Liver (tissue), 9 donors: ENCODE data around the gene NPR2. TPM values are rescaled to one million over a fixed set of nuclear protein-coding genes. Genes with fewer than 3 reads are reported as not detected.

Experiments
- DNase-seq: peaks from one replicate; pipeline ENCODE4 v3.0.0-alpha.2; 2017; ENCODE audit warnings: low spot score
- H3K27ac ChIP-seq, 2 donors: one replicate each; pipeline ENCODE4 v1.7.0; 2013; ENCODE audit warnings: inconsistent platforms in 2 of 2, low read length in 2 of 2, control low read depth in 1 of 2, low read depth in 1 of 2, mild to moderate bottlenecking in 1 of 2
- H3K27me3 ChIP-seq, 4 donors: one replicate each; pipeline versions ENCODE4 v1.6.1 to v1.7.0; 2013; ENCODE audit warnings: low read length in 3 of 4, inconsistent platforms in 1 of 4, mild to moderate bottlenecking in 1 of 4, moderate library complexity in 1 of 4; ENCODE audit not compliant: control insufficient read depth in 4 of 4, insufficient read depth in 4 of 4
- H3K36me3 ChIP-seq, 4 donors: one replicate each; pipeline versions ENCODE4 v1.6.1 to v1.7.0; 2013; ENCODE audit warnings: low read length in 3 of 4, mild to moderate bottlenecking in 3 of 4, low read depth in 1 of 4, moderate library complexity in 1 of 4; ENCODE audit not compliant: control insufficient read depth in 4 of 4, insufficient read depth in 3 of 4
- H3K4me1 ChIP-seq, 4 donors: one replicate each; pipeline versions ENCODE4 v1.6.1 to v1.7.0; 2013; ENCODE audit warnings: low read length in 3 of 4, mild to moderate bottlenecking in 3 of 4, moderate library complexity in 1 of 4; ENCODE audit not compliant: control insufficient read depth in 4 of 4, insufficient read depth in 4 of 4
- H3K4me3 ChIP-seq, 3 donors: one replicate each; pipeline versions ENCODE4 v1.6.1 to v1.7.0; 2013; ENCODE audit warnings: low read length in 3 of 3, control low read depth in 1 of 3, low read depth in 1 of 3, mild to moderate bottlenecking in 1 of 3
- H3K9ac ChIP-seq, 2 donors: one replicate each; pipeline ENCODE4 v1.7.0; 2013; ENCODE audit warnings: low read length in 2 of 2, mild to moderate bottlenecking in 2 of 2, moderate library complexity in 2 of 2, control low read depth in 1 of 2, low read depth in 1 of 2
- H3K9me3 ChIP-seq, 4 donors: one replicate each; pipeline versions ENCODE4 v1.6.1 to v1.7.0; 2013; ENCODE audit warnings: low read length in 3 of 4; ENCODE audit not compliant: control insufficient read depth in 4 of 4
- ATF3 ChIP-seq: IDR thresholded peaks from 2 replicates; pipeline ENCODE4 v1.6.1; 2016; ENCODE audit warnings: antibody characterized with exemption
- EGR1 ChIP-seq, 2 donors: IDR thresholded peaks; 2 replicates each; pipeline ENCODE4 v1.6.1; 2016 to 2018; ENCODE audit warnings: antibody characterized with exemption in 2 of 2, low read depth in 2 of 2
- FOXA1 ChIP-seq: IDR thresholded peaks from 2 replicates; pipeline ENCODE4 v1.6.1; 2016; ENCODE audit warnings: antibody characterized with exemption
- FOXA2 ChIP-seq: IDR thresholded peaks from 2 replicates; pipeline ENCODE4 v1.6.1; 2016; ENCODE audit warnings: antibody characterized with exemption
- HNF4A ChIP-seq, 2 donors: conservative IDR thresholded peaks; 2 replicates each; pipeline ENCODE4 v1.6.1; 2016; ENCODE audit warnings: antibody characterized with exemption in 2 of 2, mild to moderate bottlenecking in 2 of 2
- HNF4G ChIP-seq: IDR thresholded peaks from 2 replicates; pipeline ENCODE4 v1.6.1; 2016; ENCODE audit warnings: antibody characterized with exemption
- JUND ChIP-seq, 2 donors: IDR thresholded peaks; 2 replicates each; pipeline ENCODE4 v1.6.1; 2016; ENCODE audit warnings: antibody characterized with exemption in 2 of 2
- NR2F2 ChIP-seq: IDR thresholded peaks from 2 replicates; pipeline ENCODE4 v1.6.1; 2016; ENCODE audit warnings: antibody characterized with exemption
- RAD21 ChIP-seq, 2 donors: IDR thresholded peaks; 2 replicates each; pipeline ENCODE4 v1.6.1; 2016; ENCODE audit warnings: antibody characterized with exemption in 2 of 2, mild to moderate bottlenecking in 2 of 2
- REST ChIP-seq: IDR thresholded peaks from 2 replicates; pipeline ENCODE4 v1.6.1; 2016; ENCODE audit warnings: antibody characterized with exemption, mild to moderate bottlenecking
- RXRA ChIP-seq, 2 donors: IDR thresholded peaks; 2 replicates each; pipeline ENCODE4 v1.6.1; 2017 to 2018; ENCODE audit warnings: antibody characterized with exemption in 2 of 2, mild to moderate bottlenecking in 1 of 2
- SP1 ChIP-seq: IDR thresholded peaks from 2 replicates; pipeline ENCODE4 v1.6.1; 2018; ENCODE audit warnings: antibody characterized with exemption, mild to moderate bottlenecking
- YY1 ChIP-seq: IDR thresholded peaks from 2 replicates; pipeline ENCODE4 v1.6.1; 2016; ENCODE audit warnings: antibody characterized with exemption, mild to moderate bottlenecking
- WGBS: extraction: QIAGEN DNeasy Blood & Tissue Kit; methylation state at CpG from one replicate; pipeline ENCODE4 v1.1.7; 2013; 5-methylcytosine and 5-hydroxymethylcytosine counted together
- polyA plus RNA-seq, 2 donors: library from polyadenylated mRNA; stranded (reverse) in 1 of 2; unstranded in 1 of 2; fragments of 200-250 nt in 1 of 2; fragments of >200 nt in 1 of 2; fragmentation: Nextera tagmentation in 1 of 2; extraction: Ambion mirVana in 1 of 2; gene quantifications; one replicate each; pipeline versions ENCODE4 v1.2.1 to v1.2.3, GENCODE V29; 2013 to 2015
- total RNA-seq, 2 donors: library from RNA; depleted of rRNA; stranded (reverse); fragments of >200 nt; gene quantifications; one replicate each; pipeline ENCODE4 v1.2.3, GENCODE V29; 2014
- TF ChIP-seq, protein P1 (sequence below): IDR thresholded peaks from 2 replicates; pipeline ENCODE4 v1.6.1; 2016; ENCODE audit warnings: antibody characterized with exemption
- TF ChIP-seq, protein P2 (sequence below): fragments of 150-350 bp; IDR thresholded peaks from 2 replicates; pipeline ENCODE4 v1.5.1; 2017; ENCODE audit warnings: improper control_type of control experiment, low read depth, low read length; ENCODE audit not compliant: missing input control
- TF ChIP-seq, protein P3 (sequence below): IDR thresholded peaks from 2 replicates; pipeline ENCODE4 v1.6.1; 2016; ENCODE audit warnings: antibody characterized with exemption
- donor health status: healthy.
- donor health status: healthy.
- donor health status: healthy.
- donor health status: healthy.
- donor health status: healthy.

NPR2 gene
- total and polyA plus RNA-seq, 4 donors = 8.6 to 17.1 (median 11.2) TPM

DNA sequence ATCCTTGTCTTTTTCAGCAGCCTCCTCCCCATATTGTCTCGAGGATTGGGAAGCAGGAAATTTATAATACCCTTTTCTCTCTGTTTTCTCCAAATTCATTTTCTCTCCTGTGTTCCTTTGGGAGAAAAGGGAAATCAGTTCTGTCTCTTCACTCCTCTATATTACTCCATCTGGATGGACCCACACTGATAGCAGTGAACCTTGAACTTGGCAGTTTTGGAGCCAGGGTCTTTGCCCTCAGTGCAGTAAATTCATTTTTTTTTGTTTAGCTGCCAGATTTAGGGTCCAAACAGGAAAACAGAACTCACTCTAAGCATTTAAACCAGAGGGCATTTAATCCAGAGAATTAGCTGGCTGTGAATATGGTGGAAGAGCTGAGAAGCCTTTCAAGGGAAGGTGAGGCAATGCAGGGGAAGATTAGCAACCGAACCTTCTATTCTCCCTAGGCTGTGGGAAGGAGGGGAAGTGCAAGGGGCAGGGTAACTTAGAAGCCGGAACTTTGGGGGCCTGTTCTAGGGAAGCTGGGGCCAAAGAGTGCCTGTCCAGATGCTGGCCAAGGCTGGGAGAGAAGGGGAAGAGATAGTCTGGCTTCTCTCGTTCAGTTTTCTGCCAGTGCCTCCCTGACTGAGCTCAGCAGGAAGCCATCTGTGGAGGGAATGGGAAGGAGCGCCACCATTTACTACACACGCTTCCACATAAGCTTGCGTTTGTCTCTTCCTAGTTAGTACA is 16.3 kb upstream of the NPR2 start:
- no peak overlapping the region for H3K9ac ChIP-seq
- no peak overlapping the region for H3K4me3 ChIP-seq
- no peak for DNase-seq
- no peaks in the 10 kb centered on the region for H3K27me3 ChIP-seq
- TF ChIP-seq RXRA (IDR thresholded peaks at IDR 0.05) (peak; percentile 14 to 56), HNF4A (conservative IDR thresholded peaks at IDR 0.05) (peak; percentile 41 to 83), HNF4G (peak; percentile 22), YY1 (peak; percentile 24), FOXA2 (no peak), NR2F2 (peak; percentile 35), FOXA1 (no peak)
- TF ChIP-seq, protein P1, sequence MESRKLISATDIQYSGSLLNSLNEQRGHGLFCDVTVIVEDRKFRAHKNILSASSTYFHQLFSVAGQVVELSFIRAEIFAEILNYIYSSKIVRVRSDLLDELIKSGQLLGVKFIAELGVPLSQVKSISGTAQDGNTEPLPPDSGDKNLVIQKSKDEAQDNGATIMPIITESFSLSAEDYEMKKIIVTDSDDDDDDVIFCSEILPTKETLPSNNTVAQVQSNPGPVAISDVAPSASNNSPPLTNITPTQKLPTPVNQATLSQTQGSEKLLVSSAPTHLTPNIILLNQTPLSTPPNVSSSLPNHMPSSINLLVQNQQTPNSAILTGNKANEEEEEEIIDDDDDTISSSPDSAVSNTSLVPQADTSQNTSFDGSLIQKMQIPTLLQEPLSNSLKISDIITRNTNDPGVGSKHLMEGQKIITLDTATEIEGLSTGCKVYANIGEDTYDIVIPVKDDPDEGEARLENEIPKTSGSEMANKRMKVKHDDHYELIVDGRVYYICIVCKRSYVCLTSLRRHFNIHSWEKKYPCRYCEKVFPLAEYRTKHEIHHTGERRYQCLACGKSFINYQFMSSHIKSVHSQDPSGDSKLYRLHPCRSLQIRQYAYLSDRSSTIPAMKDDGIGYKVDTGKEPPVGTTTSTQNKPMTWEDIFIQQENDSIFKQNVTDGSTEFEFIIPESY = no peak
- TF ChIP-seq, protein P2, sequence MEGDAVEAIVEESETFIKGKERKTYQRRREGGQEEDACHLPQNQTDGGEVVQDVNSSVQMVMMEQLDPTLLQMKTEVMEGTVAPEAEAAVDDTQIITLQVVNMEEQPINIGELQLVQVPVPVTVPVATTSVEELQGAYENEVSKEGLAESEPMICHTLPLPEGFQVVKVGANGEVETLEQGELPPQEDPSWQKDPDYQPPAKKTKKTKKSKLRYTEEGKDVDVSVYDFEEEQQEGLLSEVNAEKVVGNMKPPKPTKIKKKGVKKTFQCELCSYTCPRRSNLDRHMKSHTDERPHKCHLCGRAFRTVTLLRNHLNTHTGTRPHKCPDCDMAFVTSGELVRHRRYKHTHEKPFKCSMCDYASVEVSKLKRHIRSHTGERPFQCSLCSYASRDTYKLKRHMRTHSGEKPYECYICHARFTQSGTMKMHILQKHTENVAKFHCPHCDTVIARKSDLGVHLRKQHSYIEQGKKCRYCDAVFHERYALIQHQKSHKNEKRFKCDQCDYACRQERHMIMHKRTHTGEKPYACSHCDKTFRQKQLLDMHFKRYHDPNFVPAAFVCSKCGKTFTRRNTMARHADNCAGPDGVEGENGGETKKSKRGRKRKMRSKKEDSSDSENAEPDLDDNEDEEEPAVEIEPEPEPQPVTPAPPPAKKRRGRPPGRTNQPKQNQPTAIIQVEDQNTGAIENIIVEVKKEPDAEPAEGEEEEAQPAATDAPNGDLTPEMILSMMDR = no peak
- H3K4me1 ChIP-seq = peaks cover 2 to 31% (median 23%) of the 10 kb centered on the region in 4 donors
- WGBS = 74% methylated on average over 7 of the region's 7 CpGs
- no peak overlapping the region for H3K27ac ChIP-seq
- no peaks in the 10 kb centered on the region for H3K36me3 ChIP-seq
- H3K9me3 ChIP-seq = no peaks in the 10 kb centered on the region

DNA sequence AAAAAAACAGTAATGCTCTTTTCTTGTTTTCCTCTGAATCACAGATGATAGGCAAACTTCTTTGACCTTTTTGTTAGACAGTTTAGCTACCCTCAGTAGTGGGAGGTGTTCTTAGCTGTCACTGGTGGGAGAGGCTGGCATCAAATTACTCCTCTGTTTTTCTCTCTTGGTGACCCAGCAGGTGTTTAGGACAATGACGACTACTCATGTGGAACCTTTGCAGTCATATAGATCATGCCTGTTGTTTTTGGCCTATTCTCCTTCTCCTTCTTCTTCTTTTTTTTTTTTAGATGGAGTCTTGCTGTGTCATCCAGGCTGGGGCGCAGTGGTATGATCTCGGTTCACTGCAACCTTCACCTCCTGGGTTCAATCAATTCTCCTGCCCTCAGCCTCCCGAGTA is 15.4 kb upstream of the NPR2 start:
- no peak for DNase-seq
- no peaks in the 10 kb centered on the region for H3K9me3 ChIP-seq
- WGBS = 80% methylated on average over 4 of the region's 4 CpGs
- H3K27ac ChIP-seq = no peak overlapping the region
- H3K9ac ChIP-seq = no peak overlapping the region
- H3K4me1 ChIP-seq = peaks cover 2 to 22% (median 16%) of the 10 kb centered on the region in 4 donors
- no peaks in the 10 kb centered on the region for H3K36me3 ChIP-seq
- no peak for TF ChIP-seq ATF3
- no peak for TF ChIP-seq FOXA1
- no peak for TF ChIP-seq NR2F2
- TF ChIP-seq HNF4A (conservative IDR thresholded peaks at IDR 0.05) = no peak
- TF ChIP-seq EGR1 (IDR thresholded peaks at IDR 0.05; ENCODE audit: low read depth in 2 of 2) = no peak
- TF ChIP-seq REST = no peak
- TF ChIP-seq, protein P2 = no peak
- TF ChIP-seq SP1 = no peak
- no peak for TF ChIP-seq YY1
- TF ChIP-seq, protein P3, sequence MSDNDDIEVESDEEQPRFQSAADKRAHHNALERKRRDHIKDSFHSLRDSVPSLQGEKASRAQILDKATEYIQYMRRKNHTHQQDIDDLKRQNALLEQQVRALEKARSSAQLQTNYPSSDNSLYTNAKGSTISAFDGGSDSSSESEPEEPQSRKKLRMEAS = no peak
- TF ChIP-seq JUND (IDR thresholded peaks at IDR 0.05) = no peak
- TF ChIP-seq RAD21 (IDR thresholded peaks at IDR 0.05) = no peak
- no peak overlapping the region for H3K4me3 ChIP-seq
- no peaks in the 10 kb centered on the region for H3K27me3 ChIP-seq
